ENCODE measurements around the gene DIP2C.
"Not testable (repeated sequence)": the region's sequence is repeated elsewhere in the genome, so short reads cannot be mapped to it uniquely, and the experiment has no call there.

DIP2C gene

DNA sequence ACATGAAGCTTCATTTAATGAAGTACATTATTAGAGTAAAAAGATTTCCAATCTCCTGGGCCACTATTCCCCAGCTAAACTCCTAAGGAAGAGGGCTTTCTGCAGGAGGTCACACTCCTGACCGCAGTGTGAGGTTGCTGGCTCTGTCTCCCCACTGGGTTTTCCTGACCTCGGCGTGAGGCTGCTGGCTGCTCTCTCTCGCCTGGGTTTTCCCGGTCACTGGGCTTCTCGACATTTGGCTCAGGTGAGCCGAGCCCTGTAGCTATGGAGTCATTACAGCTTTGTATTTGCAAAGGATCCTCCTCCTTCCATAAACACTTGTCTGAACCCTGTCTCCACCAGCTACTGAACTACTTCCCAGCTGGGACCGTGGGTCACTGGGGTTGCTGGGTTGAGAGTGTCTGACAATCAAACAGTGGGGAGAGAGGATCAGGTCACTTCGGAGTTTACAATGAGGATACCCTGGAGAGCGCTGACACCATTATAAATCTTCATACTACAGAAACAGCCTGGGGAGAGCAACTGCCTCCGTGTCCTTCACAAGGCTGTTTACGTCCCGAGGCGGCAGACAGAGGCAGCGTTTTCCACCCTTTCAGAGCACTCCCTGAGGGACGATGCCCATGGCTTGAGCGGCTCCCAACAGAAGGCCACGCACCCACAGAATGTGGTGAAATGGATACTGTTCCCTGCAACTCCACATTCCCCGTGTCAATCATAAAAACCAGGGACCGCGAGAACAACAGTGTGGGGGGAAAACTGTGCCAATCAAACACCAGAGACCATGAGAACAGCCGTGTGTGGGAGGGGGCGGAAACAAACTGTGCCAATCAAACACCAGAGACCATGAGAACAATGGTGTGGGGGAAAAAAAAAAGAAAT lies 328.0 kb downstream of the DIP2C start:
- DNase-seq: no peak

DNA sequence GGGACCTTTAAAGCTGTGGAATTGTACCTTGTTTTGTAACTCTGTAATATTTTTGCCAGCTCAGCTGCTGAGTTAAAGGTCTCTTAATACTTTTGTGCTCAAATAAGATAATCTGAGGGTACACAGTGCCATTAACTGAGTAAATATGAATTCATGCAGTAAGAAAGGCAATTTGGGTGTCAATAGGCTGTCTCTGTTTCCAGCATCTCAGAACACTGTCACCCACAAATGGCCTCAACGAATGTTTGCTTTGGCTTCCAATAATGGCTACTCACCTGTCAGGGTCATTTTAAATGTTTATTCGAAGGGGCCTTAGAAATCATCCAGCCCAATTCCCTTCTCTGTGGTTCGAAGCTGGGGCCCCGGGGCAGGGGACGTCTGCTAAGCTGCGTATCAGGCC lies 328.8 kb downstream of the DIP2C start:
- no peak for DNase-seq

DNA sequence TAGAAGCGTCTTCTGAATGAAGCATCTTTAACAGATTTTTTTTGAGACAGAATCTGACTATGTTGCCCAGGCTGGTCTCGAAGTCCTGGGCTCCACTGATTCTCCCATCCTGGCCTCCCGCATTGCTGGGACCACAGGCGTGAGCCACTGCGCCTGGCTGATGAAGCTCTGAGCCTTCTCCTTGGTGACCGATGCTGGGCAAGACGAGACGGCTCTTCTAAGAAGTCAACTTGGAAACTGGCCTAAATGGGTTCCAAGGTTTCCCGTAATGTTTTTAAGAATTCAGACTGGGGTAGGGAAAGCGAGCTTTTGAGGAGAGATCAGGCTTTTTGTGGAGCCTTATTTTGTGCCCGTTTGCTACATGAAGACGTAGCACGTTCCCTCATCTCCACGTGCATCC lies 329.7 kb downstream of the DIP2C start:
- DNase-seq: no peak

DNA sequence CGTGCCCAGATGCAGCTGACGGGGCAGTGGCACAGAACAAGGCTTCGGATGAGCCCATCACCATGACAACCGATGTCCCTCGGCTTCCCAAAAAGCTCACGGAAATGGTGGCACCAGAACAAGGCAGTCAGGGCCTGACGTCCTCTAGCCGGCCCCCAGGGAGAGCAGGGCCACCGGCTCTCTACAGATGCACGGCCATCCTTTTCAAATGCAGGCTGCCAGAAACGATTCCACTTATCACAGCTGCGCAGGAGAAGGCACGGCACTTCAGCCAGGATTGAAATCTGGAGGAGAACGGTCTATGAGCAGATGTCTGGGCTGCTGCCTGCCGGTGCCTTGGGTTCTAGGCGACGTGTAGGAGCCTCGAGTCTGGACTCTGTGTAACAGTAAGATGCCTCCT lies 330.4 kb downstream of the DIP2C start:
- DNase-seq: no peak

DNA sequence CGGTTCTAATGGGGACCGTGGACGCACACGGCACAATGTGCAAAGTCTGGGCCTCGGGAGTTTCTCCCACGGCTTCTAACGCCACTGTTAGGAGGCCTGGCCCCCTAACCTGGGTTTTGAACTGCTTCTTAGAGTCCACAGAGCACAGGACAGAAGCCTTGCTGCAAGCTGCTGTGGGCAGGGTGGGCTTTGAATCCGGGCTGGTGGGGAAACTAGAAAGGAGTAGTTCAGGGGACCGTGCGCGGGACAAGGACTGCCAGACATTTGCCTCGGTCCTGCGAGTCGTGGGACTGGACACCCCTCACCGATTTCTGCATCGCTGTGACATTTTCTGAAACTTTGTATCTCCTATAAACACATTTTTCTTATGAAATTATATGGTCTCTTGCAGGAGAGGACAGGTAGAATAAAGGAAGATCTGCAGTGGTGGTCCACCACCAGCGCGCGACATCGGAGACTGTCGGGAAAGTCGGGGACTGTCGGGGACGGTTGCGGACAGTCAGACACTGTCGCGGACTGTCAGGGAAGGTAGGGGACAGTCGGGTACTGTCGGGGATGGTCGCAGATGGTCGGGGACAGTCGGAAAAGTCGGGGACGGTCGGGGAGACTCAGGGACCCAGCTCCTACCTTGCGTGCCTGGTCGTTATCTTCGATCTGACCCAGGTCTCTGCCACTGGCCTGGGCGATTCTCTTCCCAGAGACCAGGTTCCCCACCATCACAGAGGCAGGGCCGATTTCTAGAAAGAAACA lies 332.1 kb downstream of the DIP2C start:
- DNase-seq: no peak

DNA sequence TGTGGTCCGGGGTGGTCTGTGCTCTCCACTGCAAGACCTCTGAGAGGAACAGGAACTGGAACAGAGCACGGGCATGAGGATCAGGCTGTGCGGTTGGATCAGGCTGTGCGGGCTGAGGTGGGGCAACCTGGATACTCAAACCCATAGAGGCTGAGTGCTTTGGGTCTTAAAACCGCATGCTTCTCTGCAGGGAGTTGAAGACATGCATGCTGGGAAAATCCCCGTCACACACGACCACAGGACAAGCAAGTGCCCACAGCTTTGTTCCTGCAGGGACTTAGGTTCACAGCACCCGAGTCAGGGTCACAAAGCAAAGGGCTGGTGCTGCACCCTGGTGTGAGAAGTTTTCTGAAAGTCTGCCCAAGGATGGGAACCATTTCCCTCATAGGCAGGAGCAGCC lies 333.0 kb downstream of the DIP2C start:
- no peak for DNase-seq

DNA sequence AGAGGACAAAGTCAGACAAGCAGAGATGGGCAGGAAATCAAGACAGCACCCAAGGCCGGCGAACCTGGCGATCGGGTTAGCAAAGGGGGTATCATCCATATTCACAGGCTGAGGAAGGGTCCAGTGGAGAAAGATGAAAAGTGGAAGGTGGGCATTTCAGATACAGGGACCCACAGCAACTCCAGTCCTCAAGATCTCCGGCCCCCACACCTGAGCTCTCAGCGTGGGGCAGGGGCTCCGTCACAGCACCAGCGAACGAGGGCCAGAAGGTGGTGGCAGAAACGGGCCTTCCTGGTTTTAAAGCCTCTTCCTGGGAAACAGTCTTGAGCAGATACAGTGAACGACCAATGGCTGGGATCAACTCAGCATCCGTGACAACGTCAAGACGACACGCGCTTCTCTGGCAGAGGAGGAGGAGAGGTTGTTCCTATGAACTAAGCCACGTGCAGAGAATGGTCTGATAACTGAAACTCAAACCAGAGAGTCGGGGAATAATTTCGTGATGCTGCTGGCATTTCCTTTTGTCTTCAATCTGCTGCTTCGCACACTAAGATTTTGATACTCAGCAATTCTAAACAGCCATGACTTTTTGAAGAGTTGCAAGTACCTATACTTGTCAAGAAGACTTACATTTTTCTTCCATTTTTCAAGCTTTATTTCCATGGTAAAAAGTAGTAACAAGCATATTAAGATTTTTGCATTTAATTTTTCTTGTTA lies 334.4 kb downstream of the DIP2C start:
- no peak for DNase-seq

DNA sequence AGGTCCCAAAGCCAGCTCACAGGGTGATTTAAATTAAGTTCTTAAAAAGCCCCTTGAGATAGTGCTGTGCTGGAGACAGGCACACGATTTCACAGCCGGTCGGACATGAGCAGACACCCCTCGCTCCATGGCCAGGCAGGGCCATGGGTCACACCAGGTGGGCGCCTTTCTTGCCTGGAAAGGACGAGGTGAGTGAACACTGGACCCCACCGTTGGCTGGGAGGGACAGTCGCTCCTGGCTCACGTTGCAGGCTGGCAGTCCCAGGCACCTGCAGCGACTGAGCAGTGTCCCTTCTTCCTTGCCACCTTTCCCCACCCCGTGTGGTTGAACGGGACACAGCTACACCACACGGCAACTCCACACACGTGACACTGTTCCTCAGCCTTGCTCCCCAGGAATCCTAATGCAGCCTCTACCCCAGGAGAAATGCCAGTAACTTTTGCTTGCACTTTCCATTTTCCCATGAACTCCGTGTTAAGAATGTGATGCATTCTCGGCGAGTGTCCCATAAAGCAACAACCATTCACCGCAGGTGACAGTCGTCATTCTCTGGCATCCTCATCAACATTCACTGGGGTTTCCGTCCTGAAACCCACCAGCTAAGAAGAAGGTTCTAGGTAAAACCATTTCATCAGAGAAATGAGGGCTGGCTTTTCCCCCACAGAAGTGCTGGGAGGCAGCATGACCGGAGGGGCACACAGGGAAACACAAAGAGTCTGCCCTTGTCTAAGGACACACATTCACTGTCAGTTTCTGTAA lies 336.8 kb downstream of the DIP2C start:
- no peak for DNase-seq

DNA sequence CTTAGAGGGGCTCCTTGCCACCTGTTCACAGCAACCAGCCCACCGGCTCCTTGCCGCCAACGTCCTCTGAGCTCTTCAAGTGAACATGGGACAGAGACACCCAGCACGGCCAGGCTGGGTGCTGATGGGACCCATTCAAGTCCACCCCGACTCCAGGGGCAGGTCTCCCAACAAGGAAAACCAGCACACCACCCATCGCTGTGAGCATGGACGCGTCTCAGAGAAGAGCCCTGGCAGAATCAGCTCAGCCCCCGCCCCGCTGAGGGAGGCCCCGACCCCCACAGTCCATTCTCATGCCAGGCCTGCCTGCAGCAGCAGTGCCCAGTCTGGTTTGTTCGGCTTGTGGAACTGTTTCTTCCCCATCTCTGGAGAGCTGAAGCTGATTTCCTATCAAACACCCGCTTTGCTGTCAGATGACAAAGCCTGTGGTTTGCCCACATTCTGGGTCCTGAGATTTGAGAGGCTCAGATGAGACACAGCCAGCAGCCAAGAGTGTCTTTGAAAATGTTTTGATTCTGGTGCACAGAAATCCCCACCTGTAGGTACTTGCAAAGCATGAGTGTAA lies 337.6 kb downstream of the DIP2C start:
- DNase-seq: no peak

DNA sequence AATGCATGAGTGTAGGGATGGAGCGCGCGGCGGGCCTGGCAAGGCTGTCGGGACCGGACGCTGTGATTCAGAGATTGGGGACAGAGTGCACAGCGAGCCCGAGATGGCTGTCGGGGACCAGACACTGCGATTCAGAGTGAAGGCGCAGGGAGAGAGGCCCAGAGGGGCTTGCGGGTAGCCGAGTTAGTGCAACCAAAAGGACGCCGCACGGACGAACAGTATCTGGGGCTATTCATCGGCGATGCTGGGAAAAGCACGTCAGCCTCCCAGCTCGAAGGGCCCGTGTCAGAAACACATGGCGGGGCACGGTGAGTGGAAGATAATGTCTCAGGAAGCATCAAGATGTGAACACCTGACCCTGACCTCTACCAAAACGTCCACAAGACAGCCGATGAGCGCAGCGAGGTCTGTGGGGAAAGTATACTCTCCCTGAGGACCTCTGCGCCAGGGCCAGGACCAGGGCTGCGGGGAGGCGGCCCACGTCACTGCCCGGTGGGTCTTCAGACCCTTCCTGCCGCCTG lies 338.4 kb downstream of the DIP2C start:
- DNase-seq: no peak

DNA sequence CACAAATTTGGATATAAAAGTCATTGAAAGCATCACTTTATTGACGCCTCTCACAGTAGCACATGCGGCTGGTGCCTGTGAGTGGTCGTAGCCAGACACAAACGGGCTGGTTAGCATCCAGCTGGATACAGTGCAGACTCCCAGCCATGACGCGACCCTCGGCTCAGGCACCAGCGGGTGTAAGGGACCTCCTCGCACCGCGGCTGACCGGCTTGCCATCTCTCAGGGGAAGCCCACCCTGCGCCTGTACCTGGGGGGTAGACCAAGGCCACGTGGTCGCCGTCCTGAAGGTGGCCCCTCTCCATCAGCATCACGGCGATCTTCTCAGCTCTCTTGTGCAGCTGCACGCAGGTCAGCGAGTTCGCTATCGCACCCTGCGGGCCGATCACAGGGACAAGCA lies 340.4 kb downstream of the DIP2C start:
- DNase-seq: no peak

DNA sequence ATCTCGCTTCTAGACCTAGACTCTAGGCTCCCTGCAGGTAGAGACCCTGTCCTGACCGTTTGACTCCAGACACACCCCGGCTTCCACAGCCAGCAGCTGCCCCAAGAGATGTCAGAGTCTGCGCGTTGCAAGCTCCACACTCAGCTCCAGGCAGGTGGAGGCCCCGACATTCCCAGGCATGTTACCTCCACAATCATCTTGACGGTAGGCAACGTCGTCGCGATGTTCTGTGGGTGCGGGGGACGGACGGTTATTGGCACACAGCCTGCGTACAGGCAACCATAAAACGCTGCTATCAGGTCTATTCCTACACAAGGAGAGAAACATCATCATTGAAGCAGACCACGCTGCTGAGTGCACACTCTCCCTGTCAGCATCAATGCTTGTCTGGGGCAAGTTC lies 341.0 kb downstream of the DIP2C start:
- DNase-seq: no peak

DNA sequence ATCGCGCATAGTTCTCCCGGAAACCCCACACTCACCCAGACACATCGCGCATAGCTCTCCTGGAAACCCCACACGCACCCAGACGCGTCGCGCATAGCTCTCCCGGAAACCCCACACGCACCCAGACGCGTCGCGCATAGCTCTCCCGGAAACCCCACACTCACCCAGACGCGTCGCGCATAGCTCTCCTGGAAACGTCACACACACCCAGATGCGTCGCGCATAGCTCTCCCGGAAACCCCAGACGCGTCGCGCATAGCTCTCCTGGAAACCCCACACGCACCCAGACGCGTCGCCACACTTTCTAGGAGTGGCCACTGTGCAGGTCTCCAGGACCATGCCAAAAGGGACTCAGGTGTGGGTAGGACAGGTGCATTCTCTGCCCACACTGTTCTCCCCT lies 341.7 kb downstream of the DIP2C start:
- not testable (repeated sequence) for DNase-seq

DNA sequence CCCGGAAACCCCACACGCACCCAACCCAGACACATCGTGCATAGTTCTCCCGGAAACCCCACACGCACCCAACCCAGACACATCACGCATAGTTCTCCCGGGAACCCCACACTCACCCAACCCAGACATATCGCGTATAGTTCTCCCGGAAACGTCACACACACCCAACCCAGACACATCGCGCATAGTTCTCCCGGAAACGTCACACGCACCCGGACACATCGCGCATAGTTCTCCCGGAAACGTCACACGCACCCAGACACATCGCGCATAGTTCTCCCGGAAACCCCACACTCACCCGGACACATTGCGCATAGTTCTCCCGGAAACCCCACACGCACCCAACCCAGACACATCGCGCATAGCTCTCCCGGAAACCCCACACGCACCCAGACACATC lies 342.3 kb downstream of the DIP2C start:
- DNase-seq: not testable (repeated sequence)

DNA sequence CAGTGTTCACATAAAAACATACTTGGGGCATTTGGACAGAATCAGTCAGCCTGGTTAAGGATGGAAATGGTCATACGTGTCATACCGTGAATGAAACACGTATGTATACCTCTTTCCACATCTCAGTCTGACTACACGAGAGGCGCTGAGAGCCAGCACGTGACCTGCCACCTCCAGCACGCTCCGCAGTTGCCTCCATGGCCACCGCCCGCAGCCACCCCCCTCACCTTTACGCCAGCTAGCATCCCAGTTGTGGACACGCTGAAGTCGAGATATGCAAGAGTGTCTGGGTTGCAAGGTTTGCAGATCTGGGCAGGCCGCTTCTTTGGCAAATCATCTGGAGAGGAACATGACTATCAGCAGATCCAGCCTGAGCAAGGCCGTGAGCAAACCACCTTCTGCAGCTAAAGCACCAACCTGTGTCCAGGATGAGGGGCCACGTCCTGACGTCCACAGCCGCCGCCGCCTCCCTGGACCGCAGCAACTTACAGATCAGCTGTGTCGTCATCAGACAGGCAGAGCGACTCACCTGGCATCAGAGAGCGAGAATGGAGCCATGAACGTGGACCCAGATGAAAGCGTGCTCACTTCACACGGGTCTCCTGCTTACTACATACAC lies 344.8 kb downstream of the DIP2C start:
- DNase-seq: no peak

DNA sequence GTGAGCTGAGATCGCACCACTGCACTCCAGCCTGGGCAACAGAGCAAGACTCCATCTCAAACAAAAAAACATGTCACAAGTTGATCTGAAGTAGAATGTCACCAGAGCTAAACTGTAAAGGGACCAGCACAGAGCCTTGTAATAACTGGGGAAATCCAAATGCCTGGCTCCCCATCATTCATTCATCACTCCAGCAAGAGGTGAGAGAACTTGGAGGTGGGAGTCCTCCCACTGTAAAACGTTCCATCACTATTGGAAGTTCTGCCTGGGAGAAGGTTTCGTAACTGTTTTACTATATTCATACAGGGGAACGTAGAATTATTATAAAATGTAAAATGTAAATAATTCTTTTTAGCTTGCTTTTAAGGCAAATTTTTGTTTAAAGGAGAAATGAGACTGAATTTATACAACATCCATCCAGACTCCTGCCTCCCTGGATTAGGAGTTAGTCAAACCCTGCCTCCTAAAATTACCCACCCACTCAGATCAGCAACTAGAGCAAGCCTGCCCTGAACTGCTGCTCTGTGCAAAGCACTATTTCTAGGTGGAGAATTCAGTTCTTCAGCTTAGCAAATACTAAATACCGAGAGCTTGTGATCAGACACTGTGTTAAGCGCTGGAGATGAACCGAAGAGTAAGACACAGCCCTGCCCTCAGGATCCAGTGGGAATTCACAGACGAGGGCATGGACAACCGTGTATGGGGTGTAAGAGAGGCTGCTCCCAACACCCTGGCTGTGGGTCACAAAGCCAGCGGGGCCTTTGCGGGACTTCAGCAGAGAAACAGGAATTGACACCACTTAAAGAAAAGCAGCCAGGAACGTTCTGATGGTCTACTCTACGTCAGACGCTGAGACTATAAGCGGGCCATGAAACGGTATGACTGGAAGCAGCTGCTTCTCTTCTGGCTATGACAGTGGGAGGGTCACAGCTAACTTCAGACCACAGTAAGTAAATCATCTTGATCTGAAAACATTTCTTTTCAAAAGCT lies 345.9 kb downstream of the DIP2C start:
- DNase-seq: no peak

DNA sequence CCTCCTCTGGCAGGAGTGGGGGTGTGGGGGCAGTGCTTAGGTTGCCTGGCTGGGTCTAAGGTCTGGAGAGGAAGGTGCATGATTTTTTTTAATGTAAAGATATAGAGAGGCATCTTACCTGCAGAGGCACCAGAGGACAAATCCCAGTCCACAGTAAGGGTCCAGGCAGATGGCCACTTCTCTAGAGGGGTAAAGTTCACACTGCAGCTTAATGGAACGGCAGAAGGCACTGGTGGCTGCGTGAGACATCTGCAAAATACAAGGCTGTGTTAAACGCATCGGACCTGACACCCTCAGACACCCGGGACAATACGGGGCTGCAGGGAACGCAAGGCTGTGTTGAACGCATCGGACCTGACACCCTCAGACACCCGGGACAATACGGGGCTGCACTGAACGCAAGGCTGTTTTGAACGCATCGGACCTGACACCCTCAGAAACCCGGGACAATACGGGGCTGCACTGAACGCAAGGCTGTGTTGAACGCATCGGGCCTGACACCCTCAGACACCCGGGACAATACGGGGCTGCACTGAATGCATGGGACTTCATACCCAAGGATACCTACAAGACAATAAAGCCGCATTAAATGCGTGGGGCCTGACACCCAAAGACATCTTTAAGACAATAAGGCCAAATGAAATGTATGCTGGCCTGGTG lies 348.3 kb downstream of the DIP2C start:
- DNase-seq: no peak

DNA sequence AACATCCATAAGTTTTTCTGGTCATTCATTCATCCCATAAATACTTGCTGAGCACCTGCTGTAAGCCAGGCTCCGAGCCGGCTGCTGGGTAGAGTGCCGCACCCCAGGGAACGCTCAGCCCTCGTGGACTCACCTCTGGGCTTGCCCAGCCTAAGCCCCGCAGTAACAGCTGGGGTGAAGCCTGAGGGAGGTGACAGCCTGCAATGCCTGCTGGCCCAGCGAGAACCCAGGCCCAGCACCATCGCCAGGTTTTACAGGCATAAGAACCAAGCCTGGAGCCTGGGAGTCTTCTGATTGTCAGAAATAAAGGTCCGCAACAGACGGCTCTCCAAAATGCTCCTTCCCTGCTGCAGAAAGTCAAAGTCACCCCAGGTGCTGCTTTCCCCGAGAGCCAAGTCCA lies 348.8 kb downstream of the DIP2C start:
- DNase-seq: no peak

DNA sequence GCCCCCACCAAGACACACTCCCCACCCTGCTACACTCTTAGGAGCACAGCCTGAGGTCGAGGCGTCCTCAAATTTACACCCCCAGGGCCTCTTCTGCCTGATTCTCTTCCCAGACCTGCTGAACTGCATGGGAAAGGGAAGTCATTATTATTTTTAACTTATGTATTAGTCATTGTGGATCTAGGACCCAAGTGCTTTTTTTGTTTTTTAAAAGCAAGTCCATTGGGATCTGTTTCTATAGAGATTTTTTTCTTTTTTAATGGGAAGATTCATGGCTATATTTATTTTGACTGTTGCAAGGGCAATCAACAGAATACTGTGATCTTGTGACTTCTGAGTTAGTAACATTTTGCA lies 350.5 kb downstream of the DIP2C start:
- DNase-seq: no peak
